Ramos (cell line): ENCODE results near the gene CAPN11.
"Not testable (repeated sequence)": the region's sequence is repeated elsewhere in the genome, so short reads cannot be mapped to it uniquely, and the experiment has no call there.

ENCODE experiments used
- in situ Hi-C: fragments of 300-500 bp; cut with MboI; formaldehyde crosslinking; loops from one replicate; pipeline ENCODE4 v1.14.3; 2022; ENCODE audit warnings: low sequenced_read_pairs; ENCODE audit not compliant: unreplicated experiment

Gene CAPN11

GRCh38 chr6:44177691-44178423 is 19.2 kb downstream of the CAPN11 start:
- in situ Hi-C loops = no loop called here

GRCh38 chr6:44178424-44179071 is 19.9 kb downstream of the CAPN11 start:
- in situ Hi-C loops = no loop called here

DNA sequence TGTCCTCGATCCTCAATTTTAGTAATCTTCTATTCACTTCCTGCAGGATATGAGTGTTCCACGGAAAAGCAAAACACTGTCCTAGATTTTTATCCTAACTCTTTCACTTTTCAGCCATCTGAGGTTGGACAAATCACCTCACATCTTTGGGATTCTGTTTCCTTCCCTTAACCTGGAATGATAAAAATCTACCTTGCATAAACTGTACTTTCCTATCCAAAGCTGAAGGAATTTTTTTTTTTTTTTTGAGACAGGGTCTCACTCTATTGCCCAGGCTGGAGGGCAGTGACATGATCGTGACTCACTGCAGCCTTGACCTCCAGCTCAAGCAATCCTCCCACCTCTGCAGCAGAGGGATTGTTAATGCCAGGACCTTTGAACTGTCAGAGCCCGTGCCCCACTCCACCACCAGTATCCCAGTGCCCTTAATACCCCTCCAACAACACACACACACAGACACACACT is 20.5 kb downstream of the CAPN11 start:
- in situ Hi-C loops = no loop called here

DNA sequence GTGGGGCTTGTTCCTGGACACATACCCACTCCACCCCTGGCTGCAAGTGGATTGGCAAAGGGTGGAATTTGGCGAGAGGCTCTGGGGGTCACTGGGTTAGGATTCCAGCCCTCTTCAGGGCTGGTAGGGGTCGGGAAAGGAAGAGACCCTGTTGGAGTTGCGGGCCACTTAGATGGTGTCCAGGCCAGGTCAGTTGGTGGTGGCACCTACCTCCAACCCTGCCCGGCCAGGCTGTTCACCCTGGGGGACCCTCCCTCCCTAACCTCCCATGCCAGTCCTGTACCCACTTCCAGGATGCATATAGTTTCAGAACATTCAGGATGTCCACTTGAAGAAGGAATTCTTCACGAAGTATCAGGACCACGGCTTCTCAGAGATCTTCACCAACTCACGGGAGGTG is 21.0 kb downstream of the CAPN11 start:
- in situ Hi-C loops = no loop called here

- in situ Hi-C loops = no loop called here
Measured at GRCh38 chr6:44180406-44180805, 21.8 kb downstream of the CAPN11 start.

DNA sequence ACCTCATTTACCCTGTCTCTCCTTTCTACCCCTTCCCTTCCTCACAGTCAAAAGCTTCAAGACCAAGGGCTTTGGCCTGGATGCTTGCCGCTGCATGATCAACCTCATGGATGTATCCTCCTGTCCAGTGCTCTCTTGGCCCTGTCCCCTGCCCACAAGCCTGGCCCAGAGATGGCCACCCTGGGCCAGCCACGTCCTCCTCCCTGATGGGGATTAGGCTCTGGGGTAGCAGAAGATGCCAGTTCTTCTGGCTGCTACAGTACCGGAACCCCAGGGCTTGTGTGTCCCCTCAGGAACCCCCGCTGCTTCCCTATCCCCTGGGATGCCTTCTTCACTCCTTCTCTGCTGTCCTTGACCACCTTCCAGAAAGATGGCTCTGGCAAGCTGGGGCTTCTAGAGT is 22.3 kb downstream of the CAPN11 start:
- in situ Hi-C loops = no loop called here

DNA sequence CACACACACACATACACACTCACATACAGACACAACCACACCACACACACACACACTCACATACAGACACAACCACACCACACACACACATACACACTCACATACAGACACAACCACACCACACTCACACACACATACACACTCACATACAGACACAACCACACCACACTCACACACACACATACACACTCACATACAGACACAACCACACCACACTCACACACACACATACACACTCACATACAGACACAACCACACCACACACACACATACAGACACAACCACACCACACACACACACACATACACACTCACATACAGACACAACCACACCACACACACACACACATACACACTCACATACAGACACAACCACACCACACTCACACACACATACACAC is 23.2 kb downstream of the CAPN11 start:
- in situ Hi-C loops = not testable (repeated sequence)

GRCh38 chr6:44182911-44183390 is 24.3 kb downstream of the CAPN11 start:
- in situ Hi-C loops = no loop called here

DNA sequence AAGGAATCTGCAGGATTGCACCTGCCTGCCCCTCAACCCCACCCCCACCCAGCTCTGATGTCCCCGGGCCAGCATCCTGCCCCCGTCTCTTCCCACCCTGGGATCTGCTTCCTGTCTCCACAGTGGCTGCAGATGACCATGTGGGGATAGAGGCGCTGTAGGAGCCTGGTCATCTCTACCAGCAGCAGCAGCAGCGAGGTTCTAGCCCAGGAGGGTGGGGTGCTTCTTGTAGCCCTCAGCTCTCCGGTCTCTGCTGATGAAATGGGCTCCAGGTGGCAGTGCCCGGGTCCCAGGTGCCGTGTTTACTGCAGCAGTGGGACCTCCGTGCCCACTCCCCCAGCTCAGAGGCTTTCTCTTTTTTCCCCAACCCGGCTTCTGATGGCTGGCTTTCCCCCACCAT is 25.2 kb downstream of the CAPN11 start:
- in situ Hi-C loops = no loop called here

DNA sequence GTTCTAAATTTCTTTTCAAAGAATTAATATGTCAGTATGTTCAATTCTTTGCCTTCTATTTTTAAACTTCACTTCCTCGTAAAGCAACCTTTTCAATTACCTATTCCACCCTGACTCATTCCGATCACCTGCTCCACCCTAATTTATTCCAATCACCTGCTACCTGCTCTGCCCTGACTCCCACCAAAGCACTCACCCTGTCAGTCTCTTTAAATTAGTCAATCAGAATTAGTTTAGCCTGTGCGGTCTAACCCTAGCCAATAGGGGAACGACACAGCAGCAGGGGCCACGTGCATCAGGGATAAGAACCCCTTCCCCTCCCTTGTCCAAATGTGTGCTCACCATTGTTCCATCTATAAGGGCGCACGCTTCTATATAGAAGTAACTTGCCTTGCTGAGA is 26.7 kb downstream of the CAPN11 start:
- in situ Hi-C loops = not testable (repeated sequence)

DNA sequence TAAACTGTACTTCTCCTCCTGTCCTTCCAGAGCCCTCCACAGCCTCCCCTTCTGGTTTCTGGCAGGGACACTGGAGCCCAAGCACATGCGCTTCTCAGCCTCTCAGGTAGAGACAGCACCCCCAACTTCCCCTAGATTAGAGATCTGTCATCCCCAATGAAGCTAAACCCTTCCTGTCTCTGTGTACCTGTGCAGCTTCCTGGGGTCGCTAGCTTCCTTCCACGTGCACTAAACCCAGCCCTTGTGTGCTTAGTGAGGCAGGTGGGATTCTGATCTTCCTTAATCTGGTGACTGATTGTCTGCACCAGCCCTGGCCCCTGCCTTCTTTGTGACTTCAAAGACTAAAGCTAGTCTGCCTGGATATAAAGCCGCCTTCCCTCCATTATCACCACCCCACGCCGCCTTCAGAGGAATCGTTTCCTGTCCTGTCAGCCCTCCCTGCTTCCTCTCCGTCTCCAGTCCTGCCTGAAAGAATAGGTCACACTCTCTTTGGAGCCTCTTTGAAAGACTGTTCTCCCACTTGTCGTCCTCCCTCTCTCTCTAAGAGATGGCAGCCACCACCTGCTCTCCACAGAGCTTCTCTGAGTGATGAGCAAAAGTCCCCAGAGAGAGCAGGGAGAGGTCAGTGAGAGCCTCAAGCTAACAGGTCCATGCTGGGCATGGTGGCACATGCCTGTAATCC is 27.5 kb downstream of the CAPN11 start:
- in situ Hi-C loops = no loop called here

- in situ Hi-C loops = no loop called here
Measured at GRCh38 chr6:44186635-44187025, 28.0 kb downstream of the CAPN11 start.

DNA sequence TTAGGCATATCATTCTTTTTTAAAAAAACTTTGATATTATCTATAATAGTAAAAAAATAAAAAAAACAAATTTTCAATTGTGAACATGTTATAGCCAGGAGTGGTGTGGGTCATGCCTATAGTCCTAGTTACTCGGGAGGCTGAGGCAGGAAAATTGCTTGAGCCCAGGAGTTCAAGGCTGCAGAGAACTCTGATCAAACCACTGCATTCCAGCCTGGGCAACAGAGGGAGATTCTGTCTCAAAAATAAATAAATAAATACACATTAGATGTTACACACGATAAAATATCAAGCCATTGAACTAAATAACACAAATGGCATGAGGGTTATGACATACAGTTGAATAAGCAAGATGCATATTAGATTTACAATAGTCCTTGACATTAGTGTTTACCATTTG is 30.2 kb downstream of the CAPN11 start:
- in situ Hi-C loops = no loop called here

DNA sequence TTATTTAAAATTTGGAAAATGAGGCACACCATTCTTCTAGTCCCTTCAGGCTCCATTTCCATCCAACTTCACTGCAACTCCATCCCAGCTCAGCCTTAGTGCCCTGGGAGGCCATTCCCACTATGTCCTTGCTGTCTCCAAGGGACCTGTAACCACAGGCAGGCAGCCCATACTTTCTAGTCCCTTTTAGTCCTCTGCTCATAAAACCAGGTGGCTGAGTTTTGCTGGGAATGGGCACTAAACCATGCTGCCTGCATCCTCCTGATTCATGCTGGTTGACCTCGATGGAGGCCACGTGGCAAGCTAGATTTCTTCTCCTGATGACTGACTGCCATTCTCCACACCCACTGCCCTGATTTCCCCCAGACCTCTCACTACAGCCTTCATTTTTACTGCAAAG is 30.6 kb downstream of the CAPN11 start:
- in situ Hi-C loops = no loop called here

DNA sequence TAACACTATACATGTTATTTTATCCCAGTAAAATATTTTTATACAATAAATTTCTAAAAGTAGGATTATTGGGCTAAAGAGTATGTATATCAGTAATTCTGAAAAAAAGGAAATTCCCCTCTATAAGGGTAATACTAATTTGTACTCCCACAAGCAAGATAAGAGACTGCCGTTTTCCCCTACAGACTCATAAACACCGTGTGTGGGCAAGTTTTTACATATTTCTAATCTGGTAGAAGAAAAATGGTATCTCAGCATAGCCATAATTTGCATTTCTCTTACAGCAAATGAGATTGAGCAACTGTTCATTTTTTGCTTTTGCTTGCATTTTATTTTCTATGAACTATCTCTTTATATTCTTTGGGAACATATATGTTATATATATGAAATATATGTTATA is 32.1 kb downstream of the CAPN11 start:
- in situ Hi-C loops = no loop called here

DNA sequence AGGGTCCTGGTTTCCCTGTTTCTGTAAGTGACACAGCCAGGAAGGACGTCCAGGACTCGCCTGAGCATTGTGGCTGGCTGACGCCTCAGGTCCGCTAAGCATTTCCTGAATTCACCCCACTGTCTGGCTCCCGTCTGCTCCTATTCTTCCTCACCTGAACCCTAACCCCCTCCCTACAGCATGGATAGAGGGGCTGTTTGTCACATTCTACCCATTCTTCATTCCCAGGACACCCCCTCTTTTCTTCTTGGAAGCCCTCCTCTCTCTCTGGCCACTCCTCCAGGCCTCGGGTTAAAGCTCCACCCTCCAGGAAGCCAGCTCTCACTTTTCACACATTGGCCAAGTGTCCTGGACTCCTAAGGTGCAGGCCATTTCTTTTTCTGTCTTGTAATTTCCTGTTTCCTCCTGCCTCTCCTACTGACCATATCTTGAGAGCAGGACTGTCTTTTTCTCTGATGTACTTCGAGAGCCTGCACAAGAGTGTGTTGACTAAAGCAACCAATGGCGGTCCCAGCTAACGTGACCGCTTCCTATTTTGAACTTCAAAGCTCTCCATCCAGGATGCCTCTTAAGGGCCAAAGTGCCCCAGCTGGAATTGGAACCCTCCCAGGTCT is 33.9 kb downstream of the CAPN11 start:
- in situ Hi-C loops = no loop called here

GRCh38 chr6:44193307-44193910 is 34.8 kb downstream of the CAPN11 start:
- in situ Hi-C loops = no loop called here

- in situ Hi-C loops = no loop called here
Measured at GRCh38 chr6:44194326-44194725, 35.7 kb downstream of the CAPN11 start.

GRCh38 chr6:44196351-44196750 is 37.7 kb downstream of the CAPN11 start:
- in situ Hi-C loops = not testable (repeated sequence)

GRCh38 chr6:44198684-44199083 is 40.1 kb downstream of the CAPN11 start:
- in situ Hi-C loops = no loop called here
